GM12875 (cell line): Measurements from ENCODE around the gene CSN2.
"Not testable (repeated sequence)": the region's sequence is repeated elsewhere in the genome, so short reads cannot be mapped to it uniquely, and the experiment has no call there.

Experiments
- H3K4me3 ChIP-seq: one replicate; pipeline ENCODE4 v1.5.1; 2011; ENCODE audit warnings: low read depth, low read length, control low read depth
- CTCF ChIP-seq: IDR thresholded peaks from 2 replicates; pipeline ENCODE4 v1.5.1; 2011; ENCODE audit warnings: low read depth, mild to moderate bottlenecking, control low read depth, inconsistent platforms, low read length, moderate library complexity, borderline replicate concordance; ENCODE audit not compliant: insufficient read depth

CSN2 gene

GRCh38 chr4:69951602-69952001 is 13.9 kb downstream of the CSN2 start:
- no peak overlapping the region for H3K4me3 ChIP-seq
- TF ChIP-seq CTCF = no peak

- no peak for TF ChIP-seq CTCF
Measured at GRCh38 chr4:69936566-69936965, 29.0 kb downstream of the CSN2 start.

GRCh38 chr4:69934150-69934549 is 31.4 kb downstream of the CSN2 start:
- H3K4me3 ChIP-seq = no peak overlapping the region
- TF ChIP-seq CTCF = no peak

More at GRCh38 chr4:69936566-69936965, 29.0 kb downstream of the CSN2 start:
- no peak overlapping the region for H3K4me3 ChIP-seq

- no peak within 1 kb of the TSS for H3K4me3 ChIP-seq
- no peak for TF ChIP-seq CTCF
Measured at GRCh38 chr4:69930768-69931167, 34.8 kb downstream of the CSN2 start, which contains the start of gene CSN1S1. Gene CSN1S1, plus strand, starts transcription at chr4:69931068. Its CDS starts 1,488 bp downstream, at chr4:69932556.

GRCh38 chr4:69923782-69924410 is 41.6 kb downstream of the CSN2 start:
- H3K4me3 ChIP-seq = not testable (repeated sequence)

GRCh38 chr4:69920874-69921273 is 44.7 kb downstream of the CSN2 start:
- TF ChIP-seq CTCF = no peak
- H3K4me3 ChIP-seq = no peak overlapping the region

- H3K4me3 ChIP-seq = no peak overlapping the region
- TF ChIP-seq CTCF = no peak
Measured at GRCh38 chr4:69910016-69910782, 55.3 kb downstream of the CSN2 start.
